IMR-90 (cell line): ENCODE measurements around the gene NCAPD3. TPM values are rescaled to one million over a fixed set of nuclear protein-coding genes. Genes with fewer than 3 reads are reported as not detected.

ENCODE experiments used
- ATAC-seq: fragments of 200-7000 bp; cut with Tn5 transposase; 2 replicates; pipeline ENCODE4 v1.9.1; 2020; ENCODE audit warnings: low read depth, mild to moderate bottlenecking, moderate library complexity
- BruUV-seq: library from RNA; stranded (reverse); fragments of 400-500 nt; replicated peaks from 2 replicates; lab custom pipeline; 2021; lab: Mats Ljungman, UMichigan
- CTCF ChIA-PET: fragments of 300-600 bp; formaldehyde crosslinking; extraction: SDS; loops from one replicate; lab custom pipeline; 2021; ENCODE audit warnings: antibody characterized with exemption; lab: Yijun Ruan, JAX
- POLR2A ChIA-PET: fragments of 300-600 bp; sonication (Branson Sonifier 250); formaldehyde crosslinking; loops from one replicate; lab custom pipeline; 2022; ENCODE audit warnings: antibody characterized with exemption; ENCODE audit not compliant: unreplicated experiment; lab: Charles Lee
- DNase-seq: peaks from one replicate; pipeline ENCODE4 v3.0.0; 2013
- H2AFZ ChIP-seq: replicated peaks from 2 replicates; pipeline ENCODE3; 2013; ENCODE audit warnings: low read length, mild to moderate bottlenecking; ENCODE audit not compliant: poor library complexity
- H2AK5ac ChIP-seq: 2 replicates; pipeline ENCODE4 v1.6.1; 2013; ENCODE audit warnings: low read depth, low read length, inconsistent platforms
- H2AK9ac ChIP-seq: replicated peaks from 2 replicates; pipeline ENCODE3; 2013; ENCODE audit warnings: mild to moderate bottlenecking, low read depth, low read length, moderate library complexity; ENCODE audit not compliant: poor library complexity
- H2BK120ac ChIP-seq: 2 replicates; pipeline ENCODE4 v1.6.1; 2013; ENCODE audit warnings: low read depth, low read length, inconsistent platforms
- H2BK15ac ChIP-seq: 3 replicates; pipeline ENCODE4 v1.6.1; 2013; ENCODE audit warnings: low read depth, low read length, inconsistent platforms
- H2BK20ac ChIP-seq: 2 replicates; pipeline ENCODE4 v1.6.1; 2013; ENCODE audit warnings: low read depth, mild to moderate bottlenecking, inconsistent platforms, low read length, moderate library complexity
- H2BK5ac ChIP-seq: 2 replicates; pipeline ENCODE4 v1.6.1; 2013; ENCODE audit warnings: mild to moderate bottlenecking, low read depth, low read length, inconsistent platforms; ENCODE audit not compliant: poor library complexity, severe bottlenecking
- H3K14ac ChIP-seq: replicated peaks from 2 replicates; pipeline ENCODE4 v1.6.1; 2013; ENCODE audit warnings: low read depth, low read length, inconsistent platforms
- H3K18ac ChIP-seq: 2 replicates; pipeline ENCODE4 v1.6.1; 2013; ENCODE audit warnings: low read depth, low read length, control low read depth
- H3K23ac ChIP-seq: 2 replicates; pipeline ENCODE4 v1.6.1; 2013; ENCODE audit warnings: low read depth, low read length, inconsistent platforms
- H3K27ac ChIP-seq: 2 replicates; pipeline ENCODE4 v1.5.1; 2013; ENCODE audit warnings: mild to moderate bottlenecking, control low read depth, low read length; ENCODE audit not compliant: insufficient read depth
- H3K27me3 ChIP-seq: 2 replicates; pipeline ENCODE4 v1.6.1; 2013; ENCODE audit warnings: low read length; ENCODE audit not compliant: control insufficient read depth, insufficient read depth
- H3K36me3 ChIP-seq: 2 replicates; pipeline ENCODE4 v1.6.1; 2013; ENCODE audit warnings: low read length, mixed read lengths; ENCODE audit not compliant: control insufficient read depth, insufficient read depth
- H3K4ac ChIP-seq: 2 replicates; pipeline ENCODE4 v1.6.1; 2013; ENCODE audit warnings: low read depth, low read length, inconsistent platforms
- H3K4me1 ChIP-seq: 2 replicates; pipeline ENCODE4 v1.6.1; 2013; ENCODE audit warnings: low read length, mixed read lengths; ENCODE audit not compliant: control insufficient read depth, insufficient read depth
- H3K4me2 ChIP-seq: 2 replicates; pipeline ENCODE4 v1.6.1; 2013; ENCODE audit warnings: low read depth, mild to moderate bottlenecking, control low read depth, low read length, moderate library complexity
- H3K4me3 ChIP-seq: 2 replicates; pipeline ENCODE4 v1.5.1; 2013; ENCODE audit warnings: low read depth, mild to moderate bottlenecking, control low read depth, low read length, moderate library complexity; ENCODE audit not compliant: insufficient read depth
- H3K56ac ChIP-seq: 2 replicates; pipeline ENCODE4 v1.6.1; 2013; ENCODE audit warnings: low read length, inconsistent platforms; ENCODE audit not compliant: insufficient read depth; ENCODE audit errors: extremely low read depth
- H3K79me1 ChIP-seq, 2 experiments: 2 replicates each; pipeline ENCODE4 v1.6.1; 2013; ENCODE audit warnings: low read length in 2 of 2, inconsistent platforms in 1 of 2, low read depth in 1 of 2
- H3K9ac ChIP-seq: 2 replicates; pipeline ENCODE4 v1.6.1; 2013; ENCODE audit warnings: low read depth, low read length, control low read depth
- H3K9me1 ChIP-seq: 2 replicates; pipeline ENCODE4 v1.6.1; 2013; ENCODE audit warnings: low read length, inconsistent platforms; ENCODE audit not compliant: insufficient read depth
- H3K9me3 ChIP-seq: 2 replicates; pipeline ENCODE4 v1.6.1; 2013; ENCODE audit warnings: low read length; ENCODE audit not compliant: control insufficient read depth, insufficient read depth
- H4K20me1 ChIP-seq: 2 replicates; pipeline ENCODE4 v1.6.1; 2013; ENCODE audit warnings: low read length, inconsistent platforms; ENCODE audit not compliant: insufficient read depth
- H4K5ac ChIP-seq: 2 replicates; pipeline ENCODE4 v1.6.1; 2013; ENCODE audit warnings: mild to moderate bottlenecking, low read depth, low read length, control low read depth
- H4K8ac ChIP-seq, 2 experiments: 2 replicates each; pipeline ENCODE4 v1.6.1; 2013; ENCODE audit warnings: low read depth in 2 of 2, low read length in 2 of 2, control low read depth in 1 of 2, inconsistent platforms in 1 of 2
- H4K91ac ChIP-seq: 2 replicates; pipeline ENCODE4 v1.6.1; 2013; ENCODE audit warnings: low read depth, low read length, inconsistent platforms; ENCODE audit not compliant: insufficient read depth
- BHLHE40 ChIP-seq: fragments of 150-350 bp; IDR thresholded peaks from 2 replicates; pipeline ENCODE4 v1.6.1; 2016; ENCODE audit warnings: mild to moderate bottlenecking, low read depth, low read length
- CEBPB ChIP-seq: IDR thresholded peaks from 2 replicates; pipeline ENCODE4 v1.6.1; 2012; ENCODE audit warnings: low read depth, low read length, improper control_type of control experiment
- CHD1 ChIP-seq: IDR thresholded peaks from 2 replicates; pipeline ENCODE4 v1.6.1; 2012; ENCODE audit warnings: low read depth, low read length, improper control_type of control experiment
- FOS ChIP-seq: fragments of 150-350 bp; IDR thresholded peaks from 2 replicates; pipeline ENCODE4 v1.6.1; 2016; ENCODE audit warnings: low read depth, low read length
- MAFK ChIP-seq: IDR thresholded peaks from 2 replicates; pipeline ENCODE4 v1.6.1; 2012; ENCODE audit warnings: low read depth, low read length, improper control_type of control experiment
- MAZ ChIP-seq: IDR thresholded peaks from 2 replicates; pipeline ENCODE4 v1.6.1; 2012; ENCODE audit warnings: low read depth, mild to moderate bottlenecking, low read length, improper control_type of control experiment, moderate library complexity, borderline replicate concordance
- MXI1 ChIP-seq: IDR thresholded peaks from 2 replicates; pipeline ENCODE4 v1.6.1; 2012; ENCODE audit warnings: low read depth, mild to moderate bottlenecking, low read length, moderate library complexity, borderline replicate concordance
- NFE2L2 ChIP-seq: fragments of 150-350 bp; IDR thresholded peaks from 2 replicates; pipeline ENCODE4 v1.6.1; 2016; ENCODE audit warnings: low read depth, mild to moderate bottlenecking, low read length
- POLR2A ChIP-seq: IDR thresholded peaks from 2 replicates; pipeline ENCODE4 v1.6.1; 2012; ENCODE audit warnings: mild to moderate bottlenecking, low read depth, low read length
- RAD21 ChIP-seq: IDR thresholded peaks from 2 replicates; pipeline ENCODE4 v1.6.1; 2012; ENCODE audit warnings: low read length, improper control_type of control experiment
- RCOR1 ChIP-seq: IDR thresholded peaks from 2 replicates; pipeline ENCODE4 v1.6.1; 2012; ENCODE audit warnings: mild to moderate bottlenecking, low read length, improper control_type of control experiment; ENCODE audit not compliant: insufficient replicate concordance
- RFX5 ChIP-seq: IDR thresholded peaks from 2 replicates; pipeline ENCODE4 v1.8.0; 2012; ENCODE audit warnings: low read depth, mild to moderate bottlenecking, low read length, moderate library complexity
- SMC3 ChIP-seq: fragments of 150-350 bp; IDR thresholded peaks from 2 replicates; pipeline ENCODE4 v1.6.1; 2016; ENCODE audit warnings: low read depth, mild to moderate bottlenecking, antibody characterized with exemption, low read length, moderate library complexity
- WGBS, 2 experiments: methylation state at CpG; one replicate each; pipeline versions ENCODE4 v1.1.5 to v1.1.7; 2013; ENCODE audit warnings: missing lambda C conversion rate in 2 of 2; ENCODE audit not compliant: insufficient read length in 1 of 2; ENCODE audit errors: extremely low coverage in 2 of 2; 5-methylcytosine and 5-hydroxymethylcytosine counted together
- dilution Hi-C: fragments of 300-500 bp; cut with HindIII; formaldehyde crosslinking; loops from one replicate; pipeline ENCODE4 v1.14.3; 2018; ENCODE audit warnings: low sequenced_read_pairs; ENCODE audit not compliant: unreplicated experiment
- in situ Hi-C: fragments of 300-500 bp; cut with MboI; formaldehyde crosslinking; loops from 3 replicates; pipeline ENCODE4 v1.14.3; 2019; ENCODE audit warnings: low sequenced_read_pairs, inconsistent platforms, mixed read lengths
- intact Hi-C: fragments of 100-400 bp; cut with micrococcal nuclease; formaldehyde crosslinking; loops from 2 replicates; pipeline ENCODE4 v1.10.0; 2022
- polyA plus RNA-seq, 3 experiments: library from polyadenylated mRNA; depleted of rRNA; stranded (reverse); fragments of >200 nt; gene quantifications; 2 replicates each; pipeline ENCODE4 v1.2.3, GENCODE V29; 2012; ENCODE audit warnings: low replicate concordance in 1 of 3
- total RNA-seq: library from RNA; depleted of rRNA; stranded (reverse); fragments of >200 nt; gene quantifications from 2 replicates; pipeline ENCODE4 v1.2.3, GENCODE V29; 2012
- TF ChIP-seq, protein P1 (sequence below): fragments of 150-350 bp; IDR thresholded peaks from 2 replicates; pipeline ENCODE4 v1.6.1; 2017; ENCODE audit warnings: mild to moderate bottlenecking, antibody characterized with exemption, low read length, low read depth

The NCAPD3 gene
- total and polyA plus RNA-seq, 2 of the 4 experiments (the other 2 are of a cell fraction), result 18.0 to 19.2 TPM

DNA sequence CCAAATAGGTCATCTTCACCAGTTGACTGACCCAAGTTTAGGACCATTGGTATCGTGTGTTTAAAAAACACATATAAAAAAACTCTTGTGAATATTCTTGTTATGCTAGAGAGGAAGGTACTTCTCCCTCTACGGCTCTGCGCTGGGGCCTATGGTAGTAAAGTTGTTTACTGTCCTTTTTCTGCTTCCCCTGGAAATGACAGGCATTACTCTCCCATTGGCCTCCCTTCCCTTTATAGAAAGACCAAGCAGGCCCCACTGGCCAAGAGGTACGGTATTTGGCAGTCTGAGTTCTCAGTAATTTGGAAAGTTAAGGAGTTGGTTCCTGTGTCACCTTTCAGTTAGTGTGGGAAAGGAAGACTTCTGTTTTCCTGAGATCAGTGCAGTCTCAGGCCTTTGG lies 22.9 kb upstream of the NCAPD3 start:
- intact Hi-C loops, result no loop called here
- no peak overlapping the region for H3K9ac ChIP-seq
- H3K4me1 ChIP-seq, result no peaks in the 10 kb centered on the region
- WGBS, 2 experiments, result no CpG with 5 or more reads among the region's 4 CpGs
- TF ChIP-seq CHD1 (no peak), RFX5 (no peak), CEBPB (no peak), NFE2L2 (no peak), MAZ (no peak), SMC3 (no peak), POLR2A (no peak), BHLHE40 (no peak), RCOR1 (no peak), RAD21 (no peak), MAFK (no peak), MXI1 (no peak), FOS (no peak)
- TF ChIP-seq, protein P1, sequence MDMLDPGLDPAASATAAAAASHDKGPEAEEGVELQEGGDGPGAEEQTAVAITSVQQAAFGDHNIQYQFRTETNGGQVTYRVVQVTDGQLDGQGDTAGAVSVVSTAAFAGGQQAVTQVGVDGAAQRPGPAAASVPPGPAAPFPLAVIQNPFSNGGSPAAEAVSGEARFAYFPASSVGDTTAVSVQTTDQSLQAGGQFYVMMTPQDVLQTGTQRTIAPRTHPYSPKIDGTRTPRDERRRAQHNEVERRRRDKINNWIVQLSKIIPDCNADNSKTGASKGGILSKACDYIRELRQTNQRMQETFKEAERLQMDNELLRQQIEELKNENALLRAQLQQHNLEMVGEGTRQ, result no peak
- H3K27me3 ChIP-seq, result no peaks in the 10 kb centered on the region
- dilution Hi-C loops, result no loop called here
- H3K4me2 ChIP-seq, result no peak overlapping the region
- H4K20me1 ChIP-seq, result no peaks in the 10 kb centered on the region
- no peak overlapping the region for H4K91ac ChIP-seq
- no peak overlapping the region for H2BK5ac ChIP-seq
- no peak overlapping the region for H2BK15ac ChIP-seq
- H3K14ac ChIP-seq, result no peak overlapping the region
- peaks cover 64% of the 10 kb centered on the region for H3K36me3 ChIP-seq
- no peaks in the 10 kb centered on the region; the same call in 1 of the 2 replicates for H3K9me1 ChIP-seq
- no peak overlapping the region for H2BK20ac ChIP-seq
- no peak overlapping the region for H3K4ac ChIP-seq
- H3K23ac ChIP-seq, result no peak overlapping the region
- no peak overlapping the region for H2AFZ ChIP-seq
- H3K79me1 ChIP-seq, result peaks cover 2 to 3% of the 10 kb centered on the region in 2 experiments; a peak in 2 of 4 replicates
- CTCF ChIA-PET, result no interaction called here
- no peak overlapping the region for H2AK9ac ChIP-seq
- no peak for ATAC-seq
- BruUV-seq, result no TSS peak
- H4K8ac ChIP-seq, result no peak overlapping the region
- no peak overlapping the region for H3K4me3 ChIP-seq
- DNase-seq, result no peak
- no peak overlapping the region for H2AK5ac ChIP-seq
- no peak overlapping the region for H4K5ac ChIP-seq
- in situ Hi-C loops, result no loop called here
- H2BK120ac ChIP-seq, result no peak overlapping the region
- H3K56ac ChIP-seq, result no peak overlapping the region
- H3K27ac ChIP-seq, result no peak overlapping the region
- POLR2A ChIA-PET, result no interaction called here
- no peak overlapping the region for H3K18ac ChIP-seq
- H3K9me3 ChIP-seq, result no peaks in the 10 kb centered on the region
